22Rv1 (cell line): Measurements from ENCODE around the gene SMAD3.
"Not testable (repeated sequence)": the region's sequence is repeated elsewhere in the genome, so short reads cannot be mapped to it uniquely, and the experiment has no call there.

ENCODE experiments used
- ZFX ChIP-seq: fragments of 450-650 bp; IDR thresholded peaks from 2 replicates; pipeline ENCODE4 v1.6.1; 2017; ENCODE audit warnings: antibody characterized with exemption, borderline replicate concordance
- TF ChIP-seq, protein P1 (sequence below): fragments of 450-650 bp; IDR thresholded peaks from 2 replicates; pipeline ENCODE4 v1.5.1; 2017; ENCODE audit warnings: mild to moderate bottlenecking

DNA sequence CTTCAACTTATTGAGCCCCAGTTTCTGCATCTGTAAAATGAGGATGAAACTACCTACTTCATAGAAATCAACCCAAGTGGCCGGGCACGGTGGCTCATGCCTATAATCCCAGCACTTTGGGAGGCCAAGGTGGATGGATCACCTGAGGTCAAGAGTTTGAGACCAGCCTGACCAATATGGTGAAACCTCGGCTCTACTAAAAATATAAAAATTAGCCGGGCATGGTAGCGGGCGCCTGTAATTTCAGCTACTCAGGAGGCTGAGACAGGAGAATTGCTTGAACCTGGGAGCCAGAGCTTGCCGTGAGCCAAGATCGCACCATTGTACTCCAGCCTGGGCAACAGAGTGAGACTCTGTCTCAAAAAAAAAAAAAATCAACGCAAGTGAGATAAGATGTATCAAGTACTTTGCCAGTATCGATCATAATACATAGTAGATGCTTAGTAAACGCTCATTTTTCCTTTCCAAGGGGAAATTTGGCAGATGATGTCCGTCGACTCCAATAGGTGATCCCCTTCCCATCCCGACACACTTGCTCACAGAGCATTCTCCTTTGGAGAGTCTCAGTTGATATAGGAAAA, 10.2 kb downstream of the SMAD3 start:
- TF ChIP-seq, protein P1, sequence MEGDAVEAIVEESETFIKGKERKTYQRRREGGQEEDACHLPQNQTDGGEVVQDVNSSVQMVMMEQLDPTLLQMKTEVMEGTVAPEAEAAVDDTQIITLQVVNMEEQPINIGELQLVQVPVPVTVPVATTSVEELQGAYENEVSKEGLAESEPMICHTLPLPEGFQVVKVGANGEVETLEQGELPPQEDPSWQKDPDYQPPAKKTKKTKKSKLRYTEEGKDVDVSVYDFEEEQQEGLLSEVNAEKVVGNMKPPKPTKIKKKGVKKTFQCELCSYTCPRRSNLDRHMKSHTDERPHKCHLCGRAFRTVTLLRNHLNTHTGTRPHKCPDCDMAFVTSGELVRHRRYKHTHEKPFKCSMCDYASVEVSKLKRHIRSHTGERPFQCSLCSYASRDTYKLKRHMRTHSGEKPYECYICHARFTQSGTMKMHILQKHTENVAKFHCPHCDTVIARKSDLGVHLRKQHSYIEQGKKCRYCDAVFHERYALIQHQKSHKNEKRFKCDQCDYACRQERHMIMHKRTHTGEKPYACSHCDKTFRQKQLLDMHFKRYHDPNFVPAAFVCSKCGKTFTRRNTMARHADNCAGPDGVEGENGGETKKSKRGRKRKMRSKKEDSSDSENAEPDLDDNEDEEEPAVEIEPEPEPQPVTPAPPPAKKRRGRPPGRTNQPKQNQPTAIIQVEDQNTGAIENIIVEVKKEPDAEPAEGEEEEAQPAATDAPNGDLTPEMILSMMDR: not testable (repeated sequence)
- not testable (repeated sequence) for TF ChIP-seq ZFX
